GM12873 (cell line): ENCODE measurements around the gene MTURN.

Experiments used
- CTCF ChIP-seq: IDR thresholded peaks from 2 replicates; pipeline ENCODE4 v1.5.1; 2012; ENCODE audit warnings: low read depth, mild to moderate bottlenecking, moderate library complexity, low read length, control low read depth; ENCODE audit not compliant: insufficient read depth; ENCODE audit errors: missing control alignments

Gene MTURN

GRCh38 chr7:30201161-30201666 is 66.4 kb downstream of the MTURN start:
- TF ChIP-seq CTCF = no peak

GRCh38 chr7:30201921-30202320 is 67.1 kb downstream of the MTURN start:
- no peak for TF ChIP-seq CTCF

- TF ChIP-seq CTCF = no peak
Measured at GRCh38 chr7:30202671-30203070, 67.9 kb downstream of the MTURN start.

- TF ChIP-seq CTCF = no peak
Measured at GRCh38 chr7:30206491-30206890, 71.7 kb downstream of the MTURN start.

GRCh38 chr7:30206942-30207341 is 72.2 kb downstream of the MTURN start:
- TF ChIP-seq CTCF = no peak

GRCh38 chr7:30207376-30207775 is 72.6 kb downstream of the MTURN start:
- no peak for TF ChIP-seq CTCF

GRCh38 chr7:30209951-30210350 is 75.2 kb downstream of the MTURN start:
- TF ChIP-seq CTCF = no peak
